ENCODE data around the gene RREB1.

The RREB1 gene

DNA sequence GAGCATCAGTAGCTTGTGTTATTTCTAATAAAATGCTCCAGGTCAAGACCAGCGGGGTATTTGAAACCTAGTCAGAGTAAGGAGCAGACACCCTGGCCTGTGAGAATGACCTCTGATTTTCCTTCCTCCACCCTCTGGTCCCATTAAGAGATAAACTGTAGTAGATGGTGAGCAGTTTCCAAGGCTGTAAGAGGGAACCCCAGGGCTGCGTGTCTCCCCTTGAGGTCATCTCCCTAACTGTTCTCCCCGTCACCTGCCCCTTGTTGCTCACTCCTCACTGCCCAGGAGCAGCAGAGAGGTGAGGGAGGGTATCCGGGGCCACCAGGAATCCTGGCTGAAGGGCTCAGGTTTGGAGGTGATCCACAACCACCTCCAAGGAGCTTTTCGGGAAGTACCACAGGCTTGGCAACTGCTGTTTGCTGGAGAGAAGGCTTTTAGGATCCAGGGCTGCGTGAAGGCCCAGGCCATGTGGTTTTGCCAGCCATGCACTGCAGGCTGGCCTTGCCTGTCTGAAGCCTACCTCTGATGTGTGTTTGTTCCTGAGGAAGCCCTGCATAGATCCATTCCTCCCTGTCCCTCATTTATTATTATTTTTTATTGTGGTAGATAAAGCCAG, 62.5 kb downstream of the RREB1 start (continued):
- TF ChIP-seq, protein P1, sequence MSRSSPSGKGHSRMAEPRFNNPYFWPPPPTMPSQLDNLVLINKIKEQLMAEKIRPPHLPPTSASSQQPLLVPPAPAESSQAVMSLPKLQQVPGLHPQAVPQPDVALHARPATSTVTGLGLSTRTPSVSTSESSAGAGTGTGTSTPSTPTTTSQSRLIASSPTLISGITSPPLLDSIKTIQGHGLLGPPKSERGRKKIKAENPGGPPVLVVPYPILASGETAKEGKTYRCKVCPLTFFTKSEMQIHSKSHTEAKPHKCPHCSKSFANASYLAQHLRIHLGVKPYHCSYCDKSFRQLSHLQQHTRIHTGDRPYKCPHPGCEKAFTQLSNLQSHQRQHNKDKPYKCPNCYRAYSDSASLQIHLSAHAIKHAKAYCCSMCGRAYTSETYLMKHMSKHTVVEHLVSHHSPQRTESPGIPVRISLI (tag by site-specific recombination; IDR thresholded peaks at IDR 0.05), result no peak
- TF ChIP-seq, protein P2, sequence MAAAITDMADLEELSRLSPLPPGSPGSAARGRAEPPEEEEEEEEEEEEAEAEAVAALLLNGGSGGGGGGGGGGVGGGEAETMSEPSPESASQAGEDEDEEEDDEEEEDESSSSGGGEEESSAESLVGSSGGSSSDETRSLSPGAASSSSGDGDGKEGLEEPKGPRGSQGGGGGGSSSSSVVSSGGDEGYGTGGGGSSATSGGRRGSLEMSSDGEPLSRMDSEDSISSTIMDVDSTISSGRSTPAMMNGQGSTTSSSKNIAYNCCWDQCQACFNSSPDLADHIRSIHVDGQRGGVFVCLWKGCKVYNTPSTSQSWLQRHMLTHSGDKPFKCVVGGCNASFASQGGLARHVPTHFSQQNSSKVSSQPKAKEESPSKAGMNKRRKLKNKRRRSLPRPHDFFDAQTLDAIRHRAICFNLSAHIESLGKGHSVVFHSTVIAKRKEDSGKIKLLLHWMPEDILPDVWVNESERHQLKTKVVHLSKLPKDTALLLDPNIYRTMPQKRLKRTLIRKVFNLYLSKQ (tag by site-specific recombination; IDR thresholded peaks at IDR 0.05; ENCODE audit: borderline replicate concordance), result no peak
- TF ChIP-seq, protein P3, sequence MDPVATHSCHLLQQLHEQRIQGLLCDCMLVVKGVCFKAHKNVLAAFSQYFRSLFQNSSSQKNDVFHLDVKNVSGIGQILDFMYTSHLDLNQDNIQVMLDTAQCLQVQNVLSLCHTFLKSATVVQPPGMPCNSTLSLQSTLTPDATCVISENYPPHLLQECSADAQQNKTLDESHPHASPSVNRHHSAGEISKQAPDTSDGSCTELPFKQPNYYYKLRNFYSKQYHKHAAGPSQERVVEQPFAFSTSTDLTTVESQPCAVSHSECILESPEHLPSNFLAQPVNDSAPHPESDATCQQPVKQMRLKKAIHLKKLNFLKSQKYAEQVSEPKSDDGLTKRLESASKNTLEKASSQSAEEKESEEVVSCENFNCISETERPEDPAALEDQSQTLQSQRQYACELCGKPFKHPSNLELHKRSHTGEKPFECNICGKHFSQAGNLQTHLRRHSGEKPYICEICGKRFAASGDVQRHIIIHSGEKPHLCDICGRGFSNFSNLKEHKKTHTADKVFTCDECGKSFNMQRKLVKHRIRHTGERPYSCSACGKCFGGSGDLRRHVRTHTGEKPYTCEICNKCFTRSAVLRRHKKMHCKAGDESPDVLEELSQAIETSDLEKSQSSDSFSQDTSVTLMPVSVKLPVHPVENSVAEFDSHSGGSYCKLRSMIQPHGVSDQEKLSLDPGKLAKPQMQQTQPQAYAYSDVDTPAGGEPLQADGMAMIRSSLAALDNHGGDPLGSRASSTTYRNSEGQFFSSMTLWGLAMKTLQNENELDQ (tag by site-specific recombination; IDR thresholded peaks at IDR 0.05; ENCODE audit: low read depth), result no peak
- no peak for TF ChIP-seq SCRT2 (tag by site-specific recombination; IDR thresholded peaks at IDR 0.05)
- TF ChIP-seq ZNF211 (tag by site-specific recombination; IDR thresholded peaks at IDR 0.05; ENCODE audit: low read depth), result no peak

DNA sequence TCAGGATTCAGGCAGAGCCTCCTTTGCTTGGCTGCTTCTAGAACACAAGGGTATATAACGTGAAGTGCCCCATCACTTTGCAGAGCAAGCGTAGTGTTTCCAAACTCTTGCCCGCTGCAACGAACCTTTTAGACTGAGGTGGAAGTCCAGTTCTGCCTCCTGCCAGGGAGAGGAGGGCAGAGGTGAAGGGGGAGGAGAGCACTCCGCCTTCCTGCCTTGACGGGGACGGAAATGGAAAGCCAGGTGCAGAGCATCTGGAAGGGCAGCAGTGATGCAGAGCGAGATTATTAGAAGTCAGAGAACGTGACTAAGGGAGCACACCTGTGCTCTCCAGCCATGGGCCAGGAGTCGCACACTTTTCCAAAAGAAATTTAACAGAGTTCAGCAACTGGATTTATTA, 63.4 kb downstream of the RREB1 start:
- no peaks in the 10 kb centered on the region for H3K9me3 ChIP-seq (ENCODE audit: control insufficient read depth, insufficient read depth, low read depth, low read length)
- ChIA-PET POLR2A (interaction anchor here (1.1 kb wide), 1 partner anchor 25 kb away, joined by 3 read pairs; no protein-coding TSS in a partner anchor), CTCF (no interaction called here)
- H3K36me3 ChIP-seq (ENCODE audit: control insufficient read depth in 2 of 2, insufficient read depth in 1 of 2, low read length in 2 of 2), result no peaks in the 10 kb centered on the region
- no peak overlapping the region for H3K4me3 ChIP-seq (ENCODE audit: low read depth, low read length)
- no peak for TF ChIP-seq ZNF169 (tag by site-specific recombination; IDR thresholded peaks at IDR 0.05)
- TF ChIP-seq OVOL3 (tag by site-specific recombination; IDR thresholded peaks at IDR 0.05), result no peak
- TF ChIP-seq ZNF114 (tag by site-specific recombination; IDR thresholded peaks at IDR 0.05), result no peak
- TF ChIP-seq ZNF155 (tag by site-specific recombination; IDR thresholded peaks at IDR 0.05), result no peak
- no peak for TF ChIP-seq KLF1 (tag by site-specific recombination; IDR thresholded peaks at IDR 0.05)
- no peak for TF ChIP-seq ZNF423 (tag by site-specific recombination; IDR thresholded peaks at IDR 0.05)
- no peak for TF ChIP-seq ZNF248 (tag by site-specific recombination; IDR thresholded peaks at IDR 0.05)
- TF ChIP-seq MEIS1 (CRISPR knock-in tag; IDR thresholded peaks at IDR 0.05; ENCODE audit: borderline replicate concordance), result no peak
- TF ChIP-seq, protein P4, sequence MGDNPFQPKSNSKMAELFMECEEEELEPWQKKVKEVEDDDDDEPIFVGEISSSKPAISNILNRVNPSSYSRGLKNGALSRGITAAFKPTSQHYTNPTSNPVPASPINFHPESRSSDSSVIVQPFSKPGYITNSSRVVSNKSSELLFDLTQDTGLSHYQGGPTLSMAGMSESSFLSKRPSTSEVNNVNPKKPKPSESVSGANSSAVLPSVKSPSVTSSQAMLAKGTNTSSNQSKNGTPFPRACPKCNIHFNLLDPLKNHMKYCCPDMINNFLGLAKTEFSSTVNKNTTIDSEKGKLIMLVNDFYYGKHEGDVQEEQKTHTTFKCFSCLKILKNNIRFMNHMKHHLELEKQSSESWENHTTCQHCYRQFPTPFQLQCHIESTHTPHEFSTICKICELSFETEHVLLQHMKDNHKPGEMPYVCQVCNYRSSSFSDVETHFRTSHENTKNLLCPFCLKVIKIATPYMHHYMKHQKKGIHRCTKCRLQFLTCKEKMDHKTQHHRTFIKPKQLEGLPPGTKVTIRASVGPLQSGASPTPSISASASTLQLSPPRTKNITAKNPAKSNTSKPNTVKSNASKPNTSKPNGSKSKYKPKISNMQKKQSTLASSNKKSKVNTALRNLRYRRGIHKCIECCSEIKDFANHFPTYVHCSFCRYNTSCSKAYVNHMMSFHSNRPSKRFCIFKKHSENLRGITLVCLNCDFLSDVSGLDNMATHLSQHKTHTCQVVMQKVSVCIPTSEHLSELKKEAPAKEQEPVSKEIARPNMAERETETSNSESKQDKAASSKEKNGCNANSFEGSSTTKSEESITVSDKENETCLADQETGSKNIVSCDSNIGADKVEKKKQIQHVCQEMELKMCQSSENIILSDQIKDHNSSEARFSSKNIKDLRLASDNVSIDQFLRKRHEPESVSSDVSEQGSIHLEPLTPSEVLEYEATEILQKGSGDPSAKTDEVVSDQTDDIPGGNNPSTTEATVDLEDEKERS (tag by site-specific recombination; IDR thresholded peaks at IDR 0.05), result no peak
- no peak for TF ChIP-seq SCRT1 (tag by site-specific recombination; IDR thresholded peaks at IDR 0.05; ENCODE audit: borderline replicate concordance)
- no peak for TF ChIP-seq ZNF112 (tag by site-specific recombination; IDR thresholded peaks at IDR 0.05)
- no peak for TF ChIP-seq ZNF514 (tag by site-specific recombination; IDR thresholded peaks at IDR 0.05)
- no peak for TF ChIP-seq ZNF560 (tag by site-specific recombination; IDR thresholded peaks at IDR 0.05; ENCODE audit: borderline replicate concordance)
- TF ChIP-seq ZNF19 (tag by site-specific recombination; IDR thresholded peaks at IDR 0.05; ENCODE audit: low read depth), result no peak
- TF ChIP-seq ZNF16 (tag by site-specific recombination; IDR thresholded peaks at IDR 0.05; ENCODE audit: low read depth), result no peak
- TF ChIP-seq, protein P5, sequence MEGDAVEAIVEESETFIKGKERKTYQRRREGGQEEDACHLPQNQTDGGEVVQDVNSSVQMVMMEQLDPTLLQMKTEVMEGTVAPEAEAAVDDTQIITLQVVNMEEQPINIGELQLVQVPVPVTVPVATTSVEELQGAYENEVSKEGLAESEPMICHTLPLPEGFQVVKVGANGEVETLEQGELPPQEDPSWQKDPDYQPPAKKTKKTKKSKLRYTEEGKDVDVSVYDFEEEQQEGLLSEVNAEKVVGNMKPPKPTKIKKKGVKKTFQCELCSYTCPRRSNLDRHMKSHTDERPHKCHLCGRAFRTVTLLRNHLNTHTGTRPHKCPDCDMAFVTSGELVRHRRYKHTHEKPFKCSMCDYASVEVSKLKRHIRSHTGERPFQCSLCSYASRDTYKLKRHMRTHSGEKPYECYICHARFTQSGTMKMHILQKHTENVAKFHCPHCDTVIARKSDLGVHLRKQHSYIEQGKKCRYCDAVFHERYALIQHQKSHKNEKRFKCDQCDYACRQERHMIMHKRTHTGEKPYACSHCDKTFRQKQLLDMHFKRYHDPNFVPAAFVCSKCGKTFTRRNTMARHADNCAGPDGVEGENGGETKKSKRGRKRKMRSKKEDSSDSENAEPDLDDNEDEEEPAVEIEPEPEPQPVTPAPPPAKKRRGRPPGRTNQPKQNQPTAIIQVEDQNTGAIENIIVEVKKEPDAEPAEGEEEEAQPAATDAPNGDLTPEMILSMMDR (tag by site-specific recombination; IDR thresholded peaks at IDR 0.05), result no peak
- no peak for TF ChIP-seq ZNF664 (tag by site-specific recombination; IDR thresholded peaks at IDR 0.05)
- H3K27ac ChIP-seq (ENCODE audit: extremely low read depth, low read depth, low read length), result no peak overlapping the region
- peaks cover 12% of the 10 kb centered on the region for H3K4me1 ChIP-seq (ENCODE audit: control insufficient read depth, insufficient read depth, low read length)
